GM19035 (cell line): ENCODE results near the gene MCCC1.
"Not testable (repeated sequence)": the region's sequence is repeated elsewhere in the genome, so short reads cannot be mapped to it uniquely, and the experiment has no call there.

Experiments used
- ATAC-seq: cut with Tn5 transposase; IDR thresholded peaks from one replicate; pipeline ENCODE4 v1.9.1; 2021; ENCODE audit not compliant: unreplicated experiment

Gene MCCC1

GRCh38 chr3:183099026-183099837 lies at the start of gene MCCC1:
Gene MCCC1 (minus strand): TSS chr3:183099496. CDS start chr3:183099440, 56 bp downstream.
- peak; percentile 99 for ATAC-seq

GRCh38 chr3:183148056-183148455 lies 48.8 kb upstream of the MCCC1 start:
- no peak for ATAC-seq

GRCh38 chr3:183144363-183144762 lies 45.1 kb upstream of the MCCC1 start:
- no peak for ATAC-seq

DNA sequence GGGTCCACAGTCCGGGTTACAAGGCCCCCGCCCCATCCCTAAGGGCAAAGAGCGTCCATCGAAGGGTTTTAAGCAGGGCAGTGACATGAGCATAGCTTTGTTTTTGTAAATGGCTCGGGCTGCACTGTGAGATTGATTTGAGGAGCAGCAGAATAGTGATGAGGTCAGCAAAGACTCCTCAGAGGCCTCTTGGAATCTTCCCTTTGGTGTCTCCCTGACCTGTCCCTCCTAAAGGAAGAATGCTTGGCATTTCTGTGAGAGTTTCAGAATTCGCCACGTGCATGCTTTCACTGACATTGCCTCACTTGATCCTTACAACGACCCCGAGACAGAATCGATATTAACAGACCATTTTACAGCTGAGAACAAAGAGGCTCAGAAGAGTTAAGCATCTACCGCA lies 42.9 kb upstream of the MCCC1 start:
- no peak for ATAC-seq

DNA sequence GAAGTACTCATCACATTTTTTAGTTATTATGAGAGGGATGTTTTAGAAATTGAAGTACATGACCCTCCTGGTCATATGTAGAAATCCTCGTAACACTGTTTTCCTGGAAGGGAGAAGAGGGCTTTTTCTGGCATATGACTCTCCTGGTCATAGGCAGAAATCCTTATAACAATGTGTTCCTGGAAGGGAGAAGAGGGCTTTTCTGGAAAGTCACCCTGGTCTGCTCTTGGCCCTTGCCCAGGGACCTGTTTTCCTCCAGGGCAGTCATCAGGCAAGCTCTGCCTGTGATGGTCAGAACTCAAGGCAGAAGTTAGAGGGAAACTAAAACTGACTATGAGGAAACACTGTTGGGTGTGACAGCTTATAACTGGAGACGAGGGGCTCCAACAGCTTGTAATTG lies 35.5 kb upstream of the MCCC1 start:
- no peak for ATAC-seq

DNA sequence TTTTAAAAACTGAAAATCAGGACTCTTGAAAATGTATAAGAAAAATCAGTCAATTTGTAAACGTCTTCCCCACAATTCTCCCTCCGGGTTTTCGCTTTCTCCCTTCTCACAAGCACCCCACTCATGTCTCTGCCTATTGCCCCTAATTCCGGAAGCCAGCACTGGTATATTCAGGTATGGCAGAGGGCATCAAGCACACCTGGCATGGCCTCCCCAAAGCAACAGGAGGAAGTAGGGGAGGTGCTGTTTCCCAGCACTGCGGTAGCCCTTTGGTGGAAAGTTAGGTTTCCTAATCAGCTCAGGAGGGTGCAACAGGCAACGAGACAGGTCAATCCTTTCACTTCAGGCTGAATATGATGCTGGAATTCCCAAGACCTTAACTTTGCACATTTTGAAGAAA lies 33.1 kb upstream of the MCCC1 start:
- no peak for ATAC-seq

DNA sequence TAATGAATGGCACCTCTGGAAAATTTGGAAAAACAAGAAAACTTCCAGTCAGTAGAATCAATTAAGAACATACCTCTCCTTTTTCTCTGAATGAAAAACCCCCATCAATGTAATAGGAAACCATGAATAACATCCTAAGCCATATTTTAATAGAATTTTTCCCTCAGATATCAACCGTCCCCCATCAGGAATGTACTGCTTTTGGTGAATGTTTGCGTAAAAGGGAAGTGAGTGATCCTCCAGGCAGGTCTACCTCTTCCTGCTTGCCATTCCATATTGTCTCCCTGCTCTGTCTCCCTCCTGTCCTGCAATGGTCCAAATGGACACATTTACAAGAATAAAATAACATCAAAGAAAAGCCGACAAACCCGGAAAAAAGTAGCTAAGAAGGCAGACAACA lies 32.4 kb upstream of the MCCC1 start:
- ATAC-seq = no peak

- no peak for ATAC-seq
Measured at GRCh38 chr3:183131186-183131725, 32.0 kb upstream of the MCCC1 start.

GRCh38 chr3:183129243-183129642 lies 29.9 kb upstream of the MCCC1 start:
- no peak for ATAC-seq

DNA sequence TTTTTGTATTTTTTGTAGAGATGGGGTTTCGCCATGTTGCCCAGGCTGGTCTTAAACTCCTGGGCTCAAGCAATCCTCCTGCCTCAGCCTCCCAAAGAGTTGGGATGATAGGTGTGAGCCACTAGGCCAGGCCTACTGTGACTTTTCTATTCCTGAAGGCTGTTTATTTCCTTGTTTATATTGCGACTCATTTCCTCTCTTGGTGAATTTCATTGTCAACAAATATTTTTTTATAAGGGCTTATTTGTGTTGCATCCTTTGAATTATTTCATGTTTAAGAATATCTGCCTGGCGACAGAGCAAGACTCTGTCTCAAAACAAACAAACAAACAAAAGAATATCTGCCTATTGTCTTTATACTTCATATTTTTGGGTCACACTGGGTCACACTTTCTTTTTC lies 29.4 kb upstream of the MCCC1 start:
- ATAC-seq = no peak

DNA sequence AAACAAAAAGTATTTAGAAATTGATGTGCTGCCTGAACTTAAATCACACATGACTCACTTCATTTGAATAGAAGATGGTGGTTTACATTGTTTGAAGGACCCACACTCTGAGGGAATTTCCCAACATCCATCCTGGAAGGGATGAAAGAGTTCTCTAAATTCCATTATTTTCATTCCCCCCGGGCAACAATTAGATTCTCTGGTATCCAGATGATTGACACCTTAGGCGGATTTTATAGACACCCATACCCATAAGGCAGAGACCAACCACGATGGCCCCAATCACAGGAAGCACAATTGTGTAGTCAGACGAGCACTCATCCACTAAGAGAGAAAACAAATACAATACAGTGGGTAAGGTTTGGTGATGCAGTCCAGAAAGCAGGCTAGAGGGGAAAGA lies 24.6 kb upstream of the MCCC1 start:
- no peak for ATAC-seq

DNA sequence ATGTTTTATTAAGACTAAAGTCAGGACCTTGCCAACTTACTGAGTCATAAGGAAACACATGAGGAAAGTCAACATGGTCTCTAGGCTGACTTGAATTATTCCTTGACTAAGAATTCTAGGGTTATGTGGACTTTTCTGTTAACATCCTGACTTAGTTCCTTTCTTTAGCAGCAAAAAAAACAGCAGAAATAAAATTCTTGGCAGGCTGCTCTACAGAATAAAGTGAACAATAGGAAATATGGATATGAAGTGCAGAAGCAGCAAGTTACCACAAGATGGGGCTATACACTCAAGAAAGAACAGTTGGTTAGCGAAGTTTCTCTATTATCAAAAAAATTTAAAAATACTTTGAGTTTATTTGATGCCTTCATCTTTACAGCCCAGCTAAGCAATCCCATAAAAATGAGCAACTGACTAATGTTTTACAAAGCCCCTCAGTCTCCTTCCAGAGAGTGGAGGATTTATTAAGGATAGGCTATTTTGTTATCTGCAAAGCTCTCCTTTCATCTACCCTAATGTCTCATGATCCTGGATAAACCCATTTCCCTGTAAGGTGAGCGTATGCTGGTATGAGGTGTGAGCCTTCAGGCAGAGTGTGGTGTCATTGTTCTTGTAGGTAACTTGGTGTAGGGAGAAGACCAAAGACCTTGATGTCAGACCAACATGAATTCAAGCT lies 23.1 kb upstream of the MCCC1 start:
- ATAC-seq = peak; percentile 64

GRCh38 chr3:183120538-183121215 lies 21.4 kb upstream of the MCCC1 start:
- ATAC-seq = no peak

GRCh38 chr3:183117056-183117455 lies 17.8 kb upstream of the MCCC1 start:
- ATAC-seq = no peak

- peak; percentile 92 for ATAC-seq
Measured at GRCh38 chr3:183116025-183116614, 16.8 kb upstream of the MCCC1 start.

DNA sequence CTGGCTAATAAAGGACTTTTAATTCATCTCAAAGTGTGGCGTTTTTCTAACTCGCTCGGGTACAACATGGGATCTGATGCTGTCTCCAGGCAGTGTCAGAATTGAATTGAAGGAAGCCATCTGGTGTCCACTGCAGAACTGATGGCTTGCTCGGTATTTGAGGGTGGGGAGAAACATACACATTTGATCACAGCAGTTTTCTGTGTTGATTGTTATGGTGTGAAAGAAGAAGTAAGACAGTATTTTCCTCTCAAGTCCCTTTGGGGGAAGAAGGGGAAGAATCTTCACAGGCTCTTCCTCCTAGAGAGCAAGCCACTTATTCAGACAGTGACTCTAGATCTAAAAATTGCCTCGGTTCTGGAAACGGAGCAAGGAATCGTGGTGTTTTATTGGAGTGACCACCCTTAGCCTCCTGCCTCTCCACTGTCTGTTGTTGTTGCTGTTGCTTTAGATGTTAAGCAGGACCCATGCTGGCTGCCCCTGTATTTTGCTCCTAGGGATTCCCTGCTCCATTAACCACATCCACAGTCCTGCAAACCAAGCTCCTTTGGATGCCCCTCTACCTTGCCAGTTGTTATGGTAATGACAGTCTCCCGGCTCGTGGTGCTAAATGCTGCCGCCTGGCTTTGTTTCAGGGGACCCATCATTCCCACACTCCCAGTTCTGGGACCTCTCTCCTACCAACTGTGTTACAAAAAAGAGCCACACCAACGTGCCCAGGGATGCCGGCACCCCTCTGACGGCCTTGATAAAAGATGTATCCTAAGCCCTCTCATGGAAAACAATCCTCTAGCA lies 15.3 kb upstream of the MCCC1 start:
- ATAC-seq = no peak

DNA sequence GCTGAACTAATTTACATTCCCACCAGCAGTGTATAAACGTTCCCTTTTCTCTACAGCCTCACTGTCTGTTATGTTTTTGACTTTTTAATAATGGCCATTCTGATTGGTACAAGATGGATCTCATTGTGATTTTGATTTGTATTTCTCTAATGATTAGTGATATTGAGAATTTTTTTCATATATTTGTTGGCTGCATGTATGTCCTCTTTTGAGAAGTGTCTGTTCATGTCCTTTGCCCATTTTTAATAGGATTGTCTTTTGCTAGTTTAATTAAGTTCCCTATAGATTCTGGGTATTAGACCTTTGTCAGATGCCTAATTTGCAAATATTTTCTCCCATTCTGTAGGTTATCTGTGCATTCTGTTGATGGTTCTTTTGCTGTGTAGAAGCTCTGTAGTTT lies 10.6 kb upstream of the MCCC1 start:
- ATAC-seq = not testable (repeated sequence)

DNA sequence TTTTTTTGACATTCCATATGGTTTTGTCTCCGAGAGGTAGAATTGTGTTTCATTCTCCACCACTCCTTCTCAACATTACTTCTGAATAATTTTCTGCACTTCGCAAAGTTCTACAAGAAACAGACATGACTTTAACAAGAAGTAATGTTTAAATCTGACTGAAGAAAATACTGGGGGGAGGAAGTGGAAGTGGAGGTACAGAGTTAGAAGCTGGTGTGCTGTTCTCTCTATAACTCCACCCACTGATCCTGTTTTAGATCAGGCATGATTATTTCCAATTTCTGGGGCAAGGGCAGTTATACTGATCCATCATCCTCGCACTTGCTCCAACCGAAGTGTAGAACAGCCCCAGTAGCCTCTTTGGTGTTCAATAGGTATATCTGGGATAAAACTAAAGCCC lies 9.2 kb upstream of the MCCC1 start:
- no peak for ATAC-seq

GRCh38 chr3:183108001-183108449 lies 8.7 kb upstream of the MCCC1 start:
- ATAC-seq = no peak

- not testable (repeated sequence) for ATAC-seq
Measured at GRCh38 chr3:183107372-183107771, 8.1 kb upstream of the MCCC1 start.
